Liver (tissue), 9 donors: ENCODE measurements around the gene LBP. TPM values are rescaled to one million over a fixed set of nuclear protein-coding genes. Genes with fewer than 3 reads are reported as not detected.

Experiments used
- DNase-seq: peaks from one replicate; pipeline ENCODE4 v3.0.0-alpha.2; 2017; ENCODE audit warnings: low spot score
- H3K27ac ChIP-seq, 2 donors: one replicate each; pipeline ENCODE4 v1.7.0; 2013; ENCODE audit warnings: inconsistent platforms in 2 of 2, low read length in 2 of 2, control low read depth in 1 of 2, low read depth in 1 of 2, mild to moderate bottlenecking in 1 of 2
- H3K27me3 ChIP-seq, 4 donors: one replicate each; pipeline versions ENCODE4 v1.6.1 to v1.7.0; 2013; ENCODE audit warnings: low read length in 3 of 4, inconsistent platforms in 1 of 4, mild to moderate bottlenecking in 1 of 4, moderate library complexity in 1 of 4; ENCODE audit not compliant: control insufficient read depth in 4 of 4, insufficient read depth in 4 of 4
- H3K36me3 ChIP-seq, 4 donors: one replicate each; pipeline versions ENCODE4 v1.6.1 to v1.7.0; 2013; ENCODE audit warnings: low read length in 3 of 4, mild to moderate bottlenecking in 3 of 4, low read depth in 1 of 4, moderate library complexity in 1 of 4; ENCODE audit not compliant: control insufficient read depth in 4 of 4, insufficient read depth in 3 of 4
- H3K4me1 ChIP-seq, 4 donors: one replicate each; pipeline versions ENCODE4 v1.6.1 to v1.7.0; 2013; ENCODE audit warnings: low read length in 3 of 4, mild to moderate bottlenecking in 3 of 4, moderate library complexity in 1 of 4; ENCODE audit not compliant: control insufficient read depth in 4 of 4, insufficient read depth in 4 of 4
- H3K4me3 ChIP-seq, 3 donors: one replicate each; pipeline versions ENCODE4 v1.6.1 to v1.7.0; 2013; ENCODE audit warnings: low read length in 3 of 3, control low read depth in 1 of 3, low read depth in 1 of 3, mild to moderate bottlenecking in 1 of 3
- H3K9ac ChIP-seq, 2 donors: one replicate each; pipeline ENCODE4 v1.7.0; 2013; ENCODE audit warnings: low read length in 2 of 2, mild to moderate bottlenecking in 2 of 2, moderate library complexity in 2 of 2, control low read depth in 1 of 2, low read depth in 1 of 2
- H3K9me3 ChIP-seq, 4 donors: one replicate each; pipeline versions ENCODE4 v1.6.1 to v1.7.0; 2013; ENCODE audit warnings: low read length in 3 of 4; ENCODE audit not compliant: control insufficient read depth in 4 of 4
- EGR1 ChIP-seq, 2 donors: IDR thresholded peaks; 2 replicates each; pipeline ENCODE4 v1.6.1; 2016 to 2018; ENCODE audit warnings: antibody characterized with exemption in 2 of 2, low read depth in 2 of 2
- FOXA1 ChIP-seq: IDR thresholded peaks from 2 replicates; pipeline ENCODE4 v1.6.1; 2016; ENCODE audit warnings: antibody characterized with exemption
- FOXA2 ChIP-seq: IDR thresholded peaks from 2 replicates; pipeline ENCODE4 v1.6.1; 2016; ENCODE audit warnings: antibody characterized with exemption
- HNF4A ChIP-seq, 2 donors: conservative IDR thresholded peaks; 2 replicates each; pipeline ENCODE4 v1.6.1; 2016; ENCODE audit warnings: antibody characterized with exemption in 2 of 2, mild to moderate bottlenecking in 2 of 2
- HNF4G ChIP-seq: IDR thresholded peaks from 2 replicates; pipeline ENCODE4 v1.6.1; 2016; ENCODE audit warnings: antibody characterized with exemption
- JUND ChIP-seq, 2 donors: IDR thresholded peaks; 2 replicates each; pipeline ENCODE4 v1.6.1; 2016; ENCODE audit warnings: antibody characterized with exemption in 2 of 2
- NR2F2 ChIP-seq: IDR thresholded peaks from 2 replicates; pipeline ENCODE4 v1.6.1; 2016; ENCODE audit warnings: antibody characterized with exemption
- RAD21 ChIP-seq, 2 donors: IDR thresholded peaks; 2 replicates each; pipeline ENCODE4 v1.6.1; 2016; ENCODE audit warnings: antibody characterized with exemption in 2 of 2, mild to moderate bottlenecking in 2 of 2
- SP1 ChIP-seq: IDR thresholded peaks from 2 replicates; pipeline ENCODE4 v1.6.1; 2018; ENCODE audit warnings: antibody characterized with exemption, mild to moderate bottlenecking
- TAF1 ChIP-seq: conservative IDR thresholded peaks from 2 replicates; pipeline ENCODE4 v1.6.1; 2016; ENCODE audit warnings: antibody characterized with exemption, mild to moderate bottlenecking
- YY1 ChIP-seq: IDR thresholded peaks from 2 replicates; pipeline ENCODE4 v1.6.1; 2016; ENCODE audit warnings: antibody characterized with exemption, mild to moderate bottlenecking
- WGBS: extraction: QIAGEN DNeasy Blood & Tissue Kit; methylation state at CpG from one replicate; pipeline ENCODE4 v1.1.7; 2013; 5-methylcytosine and 5-hydroxymethylcytosine counted together
- polyA plus RNA-seq, 2 donors: library from polyadenylated mRNA; stranded (reverse) in 1 of 2; unstranded in 1 of 2; fragments of 200-250 nt in 1 of 2; fragments of >200 nt in 1 of 2; fragmentation: Nextera tagmentation in 1 of 2; extraction: Ambion mirVana in 1 of 2; gene quantifications; one replicate each; pipeline versions ENCODE4 v1.2.1 to v1.2.3, GENCODE V29; 2013 to 2015
- total RNA-seq, 2 donors: library from RNA; depleted of rRNA; stranded (reverse); fragments of >200 nt; gene quantifications; one replicate each; pipeline ENCODE4 v1.2.3, GENCODE V29; 2014
- TF ChIP-seq, protein P1 (sequence below): fragments of 150-350 bp; IDR thresholded peaks from 2 replicates; pipeline ENCODE4 v1.5.1; 2017; ENCODE audit warnings: improper control_type of control experiment, low read depth, low read length; ENCODE audit not compliant: missing input control
- TF ChIP-seq, protein P2 (sequence below): IDR thresholded peaks from 2 replicates; pipeline ENCODE4 v1.6.1; 2016; ENCODE audit warnings: antibody characterized with exemption
- TF ChIP-seq, protein P3 (sequence below): IDR thresholded peaks from 2 replicates; pipeline ENCODE4 v1.6.1; 2016; ENCODE audit warnings: antibody characterized with exemption
- TF ChIP-seq, protein P4 (sequence below): IDR thresholded peaks from 2 replicates; pipeline ENCODE4 v1.6.1; 2016; ENCODE audit warnings: antibody characterized with exemption
- TF ChIP-seq, protein P5 (sequence below): IDR thresholded peaks from 2 replicates; pipeline ENCODE4 v1.6.1; 2016; ENCODE audit warnings: antibody characterized with exemption, mild to moderate bottlenecking
- donor health status: healthy.
- donor health status: healthy.
- donor health status: healthy.
- donor health status: healthy.
- donor health status: healthy.

Gene LBP
- total and polyA plus RNA-seq, 4 donors, result 561 to 1,485 (median 1,083) TPM

DNA sequence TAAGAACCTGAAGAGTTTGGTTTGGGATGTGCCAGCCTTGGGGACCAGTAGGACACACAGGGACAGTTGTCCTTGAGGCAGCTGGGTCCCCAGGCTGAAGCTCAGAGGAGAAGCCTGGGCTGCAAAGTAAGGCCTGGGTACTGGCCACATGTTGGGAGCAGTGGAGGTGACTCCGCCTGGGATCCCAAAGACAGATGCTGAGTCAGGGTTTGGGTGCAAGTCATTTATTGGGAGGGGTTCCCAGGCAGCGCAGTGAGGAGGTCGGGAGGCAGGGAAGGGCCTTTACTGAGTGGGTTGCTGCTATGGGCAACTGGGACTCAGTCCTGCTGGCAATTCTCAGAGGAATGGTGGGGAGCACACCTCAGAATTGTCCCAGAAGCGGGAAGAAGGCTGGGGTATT, 29.9 kb upstream of the LBP start:
- DNase-seq, result no peak
- Histone ChIP-seq H3K9me3 (no peaks in the 10 kb centered on the region), H3K36me3 (no peaks in the 10 kb centered on the region), H3K4me1 (no peaks in the 10 kb centered on the region), H3K27ac (no peak overlapping the region), H3K4me3 (no peak overlapping the region), H3K27me3 (no peaks in the 10 kb centered on the region), H3K9ac (no peak overlapping the region)
- TF ChIP-seq HNF4G (no peak), NR2F2 (no peak), YY1 (no peak), RAD21 (IDR thresholded peaks at IDR 0.05) (no peak)
- TF ChIP-seq, protein P1, sequence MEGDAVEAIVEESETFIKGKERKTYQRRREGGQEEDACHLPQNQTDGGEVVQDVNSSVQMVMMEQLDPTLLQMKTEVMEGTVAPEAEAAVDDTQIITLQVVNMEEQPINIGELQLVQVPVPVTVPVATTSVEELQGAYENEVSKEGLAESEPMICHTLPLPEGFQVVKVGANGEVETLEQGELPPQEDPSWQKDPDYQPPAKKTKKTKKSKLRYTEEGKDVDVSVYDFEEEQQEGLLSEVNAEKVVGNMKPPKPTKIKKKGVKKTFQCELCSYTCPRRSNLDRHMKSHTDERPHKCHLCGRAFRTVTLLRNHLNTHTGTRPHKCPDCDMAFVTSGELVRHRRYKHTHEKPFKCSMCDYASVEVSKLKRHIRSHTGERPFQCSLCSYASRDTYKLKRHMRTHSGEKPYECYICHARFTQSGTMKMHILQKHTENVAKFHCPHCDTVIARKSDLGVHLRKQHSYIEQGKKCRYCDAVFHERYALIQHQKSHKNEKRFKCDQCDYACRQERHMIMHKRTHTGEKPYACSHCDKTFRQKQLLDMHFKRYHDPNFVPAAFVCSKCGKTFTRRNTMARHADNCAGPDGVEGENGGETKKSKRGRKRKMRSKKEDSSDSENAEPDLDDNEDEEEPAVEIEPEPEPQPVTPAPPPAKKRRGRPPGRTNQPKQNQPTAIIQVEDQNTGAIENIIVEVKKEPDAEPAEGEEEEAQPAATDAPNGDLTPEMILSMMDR, result no peak
- 94% methylated on average over 4 of the region's 4 CpGs for WGBS

DNA sequence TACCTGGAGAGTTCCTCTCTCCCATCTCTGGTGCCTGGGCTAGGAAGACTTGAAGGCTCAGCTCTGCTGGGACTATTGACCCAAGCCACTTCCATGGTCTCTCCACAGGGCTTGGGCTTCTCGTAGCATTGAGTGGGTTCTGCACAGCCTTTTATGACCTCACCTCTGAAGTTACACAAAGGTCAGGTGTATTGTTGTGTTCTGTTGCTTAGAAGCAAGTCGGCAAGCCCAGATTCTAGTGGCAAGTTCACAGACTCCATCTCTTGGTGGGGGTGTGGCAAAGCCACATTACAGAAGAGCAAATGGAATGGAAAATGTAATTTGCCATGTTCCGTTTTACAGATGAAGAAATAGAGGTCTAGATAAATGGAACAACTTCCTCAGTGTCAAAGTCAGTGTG, 28.9 kb upstream of the LBP start:
- 78% methylated on average over 3 of the region's 3 CpGs for WGBS
- TF ChIP-seq, protein P2, sequence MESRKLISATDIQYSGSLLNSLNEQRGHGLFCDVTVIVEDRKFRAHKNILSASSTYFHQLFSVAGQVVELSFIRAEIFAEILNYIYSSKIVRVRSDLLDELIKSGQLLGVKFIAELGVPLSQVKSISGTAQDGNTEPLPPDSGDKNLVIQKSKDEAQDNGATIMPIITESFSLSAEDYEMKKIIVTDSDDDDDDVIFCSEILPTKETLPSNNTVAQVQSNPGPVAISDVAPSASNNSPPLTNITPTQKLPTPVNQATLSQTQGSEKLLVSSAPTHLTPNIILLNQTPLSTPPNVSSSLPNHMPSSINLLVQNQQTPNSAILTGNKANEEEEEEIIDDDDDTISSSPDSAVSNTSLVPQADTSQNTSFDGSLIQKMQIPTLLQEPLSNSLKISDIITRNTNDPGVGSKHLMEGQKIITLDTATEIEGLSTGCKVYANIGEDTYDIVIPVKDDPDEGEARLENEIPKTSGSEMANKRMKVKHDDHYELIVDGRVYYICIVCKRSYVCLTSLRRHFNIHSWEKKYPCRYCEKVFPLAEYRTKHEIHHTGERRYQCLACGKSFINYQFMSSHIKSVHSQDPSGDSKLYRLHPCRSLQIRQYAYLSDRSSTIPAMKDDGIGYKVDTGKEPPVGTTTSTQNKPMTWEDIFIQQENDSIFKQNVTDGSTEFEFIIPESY, result no peak
- TF ChIP-seq SP1, result no peak
- no peak for TF ChIP-seq JUND (IDR thresholded peaks at IDR 0.05)
- TF ChIP-seq, protein P1, result no peak
- TF ChIP-seq YY1, result no peak
- TF ChIP-seq, protein P3, sequence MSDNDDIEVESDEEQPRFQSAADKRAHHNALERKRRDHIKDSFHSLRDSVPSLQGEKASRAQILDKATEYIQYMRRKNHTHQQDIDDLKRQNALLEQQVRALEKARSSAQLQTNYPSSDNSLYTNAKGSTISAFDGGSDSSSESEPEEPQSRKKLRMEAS, result no peak
- no peak for TF ChIP-seq FOXA2
- TF ChIP-seq HNF4A (conservative IDR thresholded peaks at IDR 0.05), result no peak
- TF ChIP-seq, protein P4, sequence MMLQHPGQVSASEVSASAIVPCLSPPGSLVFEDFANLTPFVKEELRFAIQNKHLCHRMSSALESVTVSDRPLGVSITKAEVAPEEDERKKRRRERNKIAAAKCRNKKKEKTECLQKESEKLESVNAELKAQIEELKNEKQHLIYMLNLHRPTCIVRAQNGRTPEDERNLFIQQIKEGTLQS, result no peak
- TF ChIP-seq, protein P5, sequence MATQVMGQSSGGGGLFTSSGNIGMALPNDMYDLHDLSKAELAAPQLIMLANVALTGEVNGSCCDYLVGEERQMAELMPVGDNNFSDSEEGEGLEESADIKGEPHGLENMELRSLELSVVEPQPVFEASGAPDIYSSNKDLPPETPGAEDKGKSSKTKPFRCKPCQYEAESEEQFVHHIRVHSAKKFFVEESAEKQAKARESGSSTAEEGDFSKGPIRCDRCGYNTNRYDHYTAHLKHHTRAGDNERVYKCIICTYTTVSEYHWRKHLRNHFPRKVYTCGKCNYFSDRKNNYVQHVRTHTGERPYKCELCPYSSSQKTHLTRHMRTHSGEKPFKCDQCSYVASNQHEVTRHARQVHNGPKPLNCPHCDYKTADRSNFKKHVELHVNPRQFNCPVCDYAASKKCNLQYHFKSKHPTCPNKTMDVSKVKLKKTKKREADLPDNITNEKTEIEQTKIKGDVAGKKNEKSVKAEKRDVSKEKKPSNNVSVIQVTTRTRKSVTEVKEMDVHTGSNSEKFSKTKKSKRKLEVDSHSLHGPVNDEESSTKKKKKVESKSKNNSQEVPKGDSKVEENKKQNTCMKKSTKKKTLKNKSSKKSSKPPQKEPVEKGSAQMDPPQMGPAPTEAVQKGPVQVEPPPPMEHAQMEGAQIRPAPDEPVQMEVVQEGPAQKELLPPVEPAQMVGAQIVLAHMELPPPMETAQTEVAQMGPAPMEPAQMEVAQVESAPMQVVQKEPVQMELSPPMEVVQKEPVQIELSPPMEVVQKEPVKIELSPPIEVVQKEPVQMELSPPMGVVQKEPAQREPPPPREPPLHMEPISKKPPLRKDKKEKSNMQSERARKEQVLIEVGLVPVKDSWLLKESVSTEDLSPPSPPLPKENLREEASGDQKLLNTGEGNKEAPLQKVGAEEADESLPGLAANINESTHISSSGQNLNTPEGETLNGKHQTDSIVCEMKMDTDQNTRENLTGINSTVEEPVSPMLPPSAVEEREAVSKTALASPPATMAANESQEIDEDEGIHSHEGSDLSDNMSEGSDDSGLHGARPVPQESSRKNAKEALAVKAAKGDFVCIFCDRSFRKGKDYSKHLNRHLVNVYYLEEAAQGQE, result no peak
- no peak for TF ChIP-seq TAF1
- no peak for TF ChIP-seq HNF4G
- TF ChIP-seq FOXA1, result no peak
- TF ChIP-seq EGR1 (IDR thresholded peaks at IDR 0.05; ENCODE audit: low read depth in 2 of 2), result no peak
- no peak for TF ChIP-seq NR2F2
- no peak for TF ChIP-seq RAD21 (IDR thresholded peaks at IDR 0.05)
- Histone ChIP-seq H3K4me3 (no peak overlapping the region), H3K9me3 (no peaks in the 10 kb centered on the region), H3K27me3 (no peaks in the 10 kb centered on the region), H3K9ac (no peak overlapping the region), H3K27ac (no peak overlapping the region), H3K4me1 (no peaks in the 10 kb centered on the region), H3K36me3 (no peaks in the 10 kb centered on the region)
- no peak for DNase-seq
